IPS-18c (cell line): ENCODE results near the gene SNTB2.
"Not testable (repeated sequence)": the region's sequence is repeated elsewhere in the genome, so short reads cannot be mapped to it uniquely, and the experiment has no call there.

Experiments used
- H3K4me3 ChIP-seq: 2 replicates; pipeline ENCODE4 v1.7.0; 2013; ENCODE audit warnings: low read depth, mild to moderate bottlenecking, low read length, moderate library complexity; ENCODE audit not compliant: insufficient read depth
- H3K9me3 ChIP-seq: one replicate; pipeline ENCODE4 v1.6.1; 2013; ENCODE audit warnings: mild to moderate bottlenecking, low read length, moderate library complexity; ENCODE audit not compliant: control insufficient read depth, insufficient read depth

SNTB2 gene

GRCh38 chr16:69260019-69260418, 73.1 kb downstream of the SNTB2 start:
- Histone ChIP-seq H3K9me3 (no peaks in the 10 kb centered on the region), H3K4me3 (no peak overlapping the region)

GRCh38 chr16:69260506-69260905, 73.5 kb downstream of the SNTB2 start:
- no peaks in the 10 kb centered on the region for H3K9me3 ChIP-seq
- H3K4me3 ChIP-seq = no peak overlapping the region

DNA sequence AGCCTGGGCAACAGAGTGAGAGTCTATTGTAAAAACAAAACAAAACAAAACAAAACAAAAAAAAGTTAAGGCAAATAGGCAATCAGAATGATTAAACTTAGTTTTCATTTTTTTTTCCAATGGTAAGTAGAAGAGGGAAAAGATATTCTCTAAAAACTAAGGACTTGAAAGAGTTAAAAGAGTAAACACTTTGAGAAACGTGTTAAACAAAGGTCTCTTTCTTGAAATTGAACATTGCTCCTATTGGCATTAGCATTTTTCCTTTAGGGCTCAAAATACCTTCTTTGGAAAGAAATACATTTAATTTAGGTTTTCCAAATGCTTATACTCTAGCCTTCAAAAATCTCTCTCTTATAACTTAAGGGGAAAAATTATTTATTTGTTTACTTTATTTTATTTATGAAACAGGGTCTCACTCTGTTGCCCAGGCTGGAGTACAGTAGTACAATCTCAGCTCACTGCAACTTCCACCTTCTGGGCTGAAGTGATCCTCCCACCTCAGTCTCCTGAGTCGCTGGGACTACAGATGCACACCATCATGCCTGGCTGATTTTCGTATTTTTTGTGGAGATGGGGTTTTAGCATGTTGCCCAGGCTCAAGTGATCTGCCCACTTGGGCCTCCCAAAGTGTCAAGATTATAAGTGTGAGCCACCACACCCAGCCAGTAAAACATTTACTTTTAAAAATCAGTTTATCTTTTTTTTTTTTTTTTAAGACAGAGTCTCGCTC, 79.5 kb downstream of the SNTB2 start:
- no peaks in the 10 kb centered on the region for H3K9me3 ChIP-seq

GRCh38 chr16:69267633-69268032, 80.7 kb downstream of the SNTB2 start:
- H3K9me3 ChIP-seq = no peaks in the 10 kb centered on the region
- no peak overlapping the region for H3K4me3 ChIP-seq

More for the DNA sequence above, 79.5 kb downstream of the SNTB2 start:
- H3K4me3 ChIP-seq = no peak overlapping the region

DNA sequence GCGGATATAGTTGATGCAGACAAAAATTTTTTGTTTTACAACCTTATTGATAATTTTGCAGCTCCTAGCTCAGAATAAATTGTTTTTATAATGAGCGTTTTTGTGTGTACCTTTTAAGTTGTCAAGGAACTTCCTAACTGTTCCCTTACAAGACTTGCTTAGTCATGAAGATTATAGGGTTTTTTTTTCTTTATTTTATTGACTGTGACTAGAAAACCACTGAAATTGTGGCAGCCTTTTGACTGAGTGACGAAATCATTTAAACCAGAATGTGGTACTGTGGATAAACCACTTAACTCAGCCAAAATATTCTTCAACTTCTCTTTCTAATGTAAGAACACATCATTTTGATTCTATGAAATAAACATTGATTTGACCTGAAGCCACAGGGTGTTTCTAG, 83.4 kb downstream of the SNTB2 start:
- Histone ChIP-seq H3K4me3 (no peak overlapping the region), H3K9me3 (no peaks in the 10 kb centered on the region)

DNA sequence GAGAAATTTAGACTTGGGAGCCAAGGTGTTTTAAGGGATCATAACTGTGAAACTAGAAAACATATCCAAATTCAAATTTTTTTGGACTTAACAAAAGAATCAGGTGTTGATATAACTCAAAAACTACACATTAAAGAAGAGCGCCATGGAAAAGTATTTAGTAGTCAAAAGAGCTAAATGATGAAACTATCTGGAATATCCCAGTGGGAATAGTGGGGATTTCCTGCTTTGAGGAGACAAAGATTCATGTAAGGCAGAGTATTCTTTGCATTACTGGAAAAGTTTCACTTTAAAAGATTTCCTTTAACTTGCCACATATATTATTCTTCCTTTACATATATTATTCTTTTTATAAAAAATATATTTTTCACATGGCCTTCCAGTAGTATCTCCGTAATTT, 83.9 kb downstream of the SNTB2 start:
- no peaks in the 10 kb centered on the region for H3K9me3 ChIP-seq
- H3K4me3 ChIP-seq = no peak overlapping the region

DNA sequence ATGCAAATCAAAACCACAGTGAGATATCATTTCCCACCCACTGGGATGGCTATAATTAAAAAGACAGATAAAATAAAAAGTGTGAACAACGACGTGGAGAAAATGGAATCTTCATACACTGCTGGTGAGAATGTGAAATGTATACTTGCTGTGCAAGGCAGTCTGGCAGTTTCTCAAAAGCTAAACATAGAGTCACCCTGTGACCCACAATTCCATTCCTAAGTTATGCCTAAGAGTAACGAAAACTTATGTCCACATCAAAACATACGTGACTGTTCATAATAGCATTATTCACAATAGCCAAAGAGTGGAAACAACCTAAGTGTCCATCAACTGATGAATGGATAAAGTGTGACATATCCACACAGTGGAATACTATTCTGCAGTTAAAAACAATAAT, 86.0 kb downstream of the SNTB2 start:
- Histone ChIP-seq H3K9me3 (no peaks in the 10 kb centered on the region), H3K4me3 (no peak overlapping the region)

DNA sequence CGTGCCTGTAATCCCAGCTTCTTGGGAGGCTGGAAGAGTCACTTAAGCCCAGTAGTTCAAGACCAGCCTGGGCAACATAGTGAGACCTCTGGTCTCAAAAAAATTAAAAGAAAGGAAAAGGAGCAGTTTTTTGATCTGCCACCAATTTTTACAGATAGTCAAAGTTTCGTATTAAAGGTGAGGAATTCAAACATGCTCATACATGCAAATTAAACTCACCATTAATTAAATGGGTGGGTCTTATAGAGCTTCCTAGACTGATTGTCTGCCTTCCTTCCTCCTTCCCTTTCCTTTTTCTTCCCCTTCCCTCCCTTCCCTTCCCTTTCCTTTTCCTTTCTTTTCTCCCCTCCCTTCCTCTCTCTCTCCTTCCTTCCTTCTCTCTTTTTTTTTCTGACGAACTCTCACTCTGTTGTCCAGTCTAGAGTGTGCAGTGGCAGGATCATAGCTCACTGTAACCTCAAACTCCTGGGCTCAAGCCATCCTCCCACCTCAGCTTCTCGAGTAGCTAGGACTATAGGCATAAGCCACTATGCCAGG, 87.8 kb downstream of the SNTB2 start:
- Histone ChIP-seq H3K9me3 (no peaks in the 10 kb centered on the region), H3K4me3 (no peak overlapping the region)

- no peak overlapping the region for H3K4me3 ChIP-seq
- no peaks in the 10 kb centered on the region for H3K9me3 ChIP-seq
These were observed 89.5 kb downstream of the SNTB2 start for GRCh38 chr16:69276148-69277115.

DNA sequence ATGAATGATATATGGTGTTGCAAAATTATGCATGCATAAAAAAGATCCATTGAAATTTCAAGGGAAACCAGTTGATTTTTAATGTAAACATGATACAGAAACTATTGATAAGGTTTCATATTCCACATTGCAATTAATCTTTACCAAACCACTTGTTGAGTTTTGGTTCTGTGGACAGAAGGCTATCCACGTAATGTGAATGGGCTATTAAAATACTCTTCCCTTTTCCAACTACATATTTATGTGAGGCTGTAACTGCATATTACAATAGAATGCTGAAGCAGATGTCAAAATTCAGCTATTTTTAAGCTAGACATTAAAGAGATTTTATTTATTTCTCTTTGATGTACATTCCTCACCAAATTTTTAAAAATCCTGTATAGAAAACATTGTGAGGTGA, 90.4 kb downstream of the SNTB2 start:
- H3K9me3 ChIP-seq = no peaks in the 10 kb centered on the region
- no peak overlapping the region for H3K4me3 ChIP-seq

DNA sequence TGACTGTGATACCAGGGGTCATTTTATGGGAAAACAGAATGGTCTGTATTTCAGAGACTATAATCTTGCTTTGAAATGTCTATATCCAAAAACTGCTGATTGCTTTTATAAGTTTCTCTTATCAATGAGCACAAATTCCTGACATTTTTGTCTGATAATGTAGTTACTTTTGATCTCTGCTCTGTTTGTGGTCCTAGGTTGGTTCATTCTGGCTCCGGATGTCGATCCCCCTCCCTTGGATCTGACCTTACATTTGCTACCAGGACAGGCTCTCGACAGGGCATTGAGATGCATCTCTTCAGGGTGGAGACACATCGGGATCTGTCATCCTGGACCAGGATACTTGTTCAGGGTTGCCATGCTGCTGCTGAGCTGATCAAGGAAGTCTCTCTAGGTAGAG, 96.9 kb downstream of the SNTB2 start:
- Histone ChIP-seq H3K9me3 (no peaks in the 10 kb centered on the region), H3K4me3 (no peak overlapping the region)

- H3K4me3 ChIP-seq = no peak overlapping the region
- H3K9me3 ChIP-seq = no peaks in the 10 kb centered on the region
These were observed 98.3 kb downstream of the SNTB2 start for GRCh38 chr16:69285240-69285639.

DNA sequence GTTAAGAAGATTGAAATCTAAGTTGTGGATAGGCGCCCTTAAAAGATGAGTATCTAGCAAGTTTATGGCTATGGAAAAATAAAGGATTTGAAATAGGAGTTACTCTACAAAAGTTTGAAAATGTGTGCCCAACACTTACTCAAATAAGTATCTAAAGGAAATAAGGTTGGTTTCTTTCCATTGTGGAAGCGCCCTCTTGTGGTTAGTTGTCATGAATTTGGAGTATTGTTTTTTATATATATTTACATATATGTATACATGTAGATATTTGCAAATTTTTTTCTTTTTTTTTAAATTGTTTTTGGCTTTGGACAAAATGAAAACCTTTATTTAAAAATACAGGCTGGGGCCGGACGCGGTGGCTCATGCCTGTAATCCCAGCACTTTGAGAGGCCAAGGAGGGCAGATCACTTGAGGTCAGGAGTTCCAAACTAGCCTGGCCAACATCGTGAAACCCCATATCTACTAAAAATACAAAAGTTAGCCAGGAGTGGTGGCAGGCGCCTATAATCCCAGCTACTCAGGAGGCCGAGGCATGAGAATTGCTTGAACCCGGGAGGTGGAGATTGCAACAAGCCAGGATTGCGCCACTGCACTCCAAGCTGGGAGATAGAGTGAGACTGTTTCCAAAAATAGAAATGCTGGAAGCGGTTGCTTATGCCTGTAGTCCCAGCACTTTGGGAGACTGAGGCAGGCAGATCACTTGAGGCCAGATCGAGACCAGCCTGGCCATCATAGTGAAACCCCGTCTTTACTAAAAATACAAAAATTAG, 100.2 kb downstream of the SNTB2 start:
- H3K9me3 ChIP-seq = no peaks in the 10 kb centered on the region
- H3K4me3 ChIP-seq = no peak overlapping the region

DNA sequence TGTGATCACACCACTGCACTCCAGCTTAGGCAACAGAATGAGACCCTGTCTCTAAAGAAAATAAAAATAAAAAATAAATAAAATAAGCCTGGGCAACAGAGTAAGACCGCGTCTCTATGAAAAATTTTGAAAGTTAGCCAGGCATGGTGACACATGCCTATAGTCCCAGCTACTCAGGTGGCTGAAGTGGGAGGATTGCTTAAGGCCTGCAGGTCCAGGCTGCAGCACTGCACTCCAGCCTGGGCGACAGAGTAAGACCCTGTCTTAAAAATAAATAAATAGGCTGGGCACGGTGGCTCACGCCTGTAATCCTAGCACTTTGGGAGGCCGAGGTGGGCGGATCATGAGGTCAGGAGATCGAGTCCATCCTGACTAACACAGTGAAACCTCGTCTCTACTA, 104.7 kb downstream of the SNTB2 start:
- not testable (repeated sequence) for H3K9me3 ChIP-seq, H3K4me3 ChIP-seq

GRCh38 chr16:69293401-69293800, 106.4 kb downstream of the SNTB2 start:
- Histone ChIP-seq H3K9me3 (peaks cover 2% of the 10 kb centered on the region), H3K4me3 (no peak overlapping the region)

DNA sequence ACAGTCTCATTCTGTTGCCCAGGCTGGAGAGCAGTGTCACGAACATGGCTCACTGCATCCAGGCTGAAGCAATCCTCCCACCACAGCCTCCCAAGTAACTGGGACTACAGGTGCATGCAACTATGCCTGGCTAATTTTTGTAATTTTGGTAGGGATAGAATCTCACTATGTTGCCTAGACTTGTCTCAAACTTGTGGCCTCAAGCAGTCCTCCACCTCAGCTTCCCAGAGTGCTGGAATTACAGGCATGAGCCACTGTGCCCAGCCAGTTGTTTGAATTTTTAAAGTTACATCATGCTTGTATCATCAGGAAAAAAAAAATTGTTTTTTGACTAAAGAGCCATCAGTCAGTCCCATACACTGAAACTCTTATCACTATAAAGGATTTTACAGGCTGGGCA, 107.1 kb downstream of the SNTB2 start:
- Histone ChIP-seq H3K9me3 (peaks cover 2% of the 10 kb centered on the region), H3K4me3 (no peak overlapping the region)

DNA sequence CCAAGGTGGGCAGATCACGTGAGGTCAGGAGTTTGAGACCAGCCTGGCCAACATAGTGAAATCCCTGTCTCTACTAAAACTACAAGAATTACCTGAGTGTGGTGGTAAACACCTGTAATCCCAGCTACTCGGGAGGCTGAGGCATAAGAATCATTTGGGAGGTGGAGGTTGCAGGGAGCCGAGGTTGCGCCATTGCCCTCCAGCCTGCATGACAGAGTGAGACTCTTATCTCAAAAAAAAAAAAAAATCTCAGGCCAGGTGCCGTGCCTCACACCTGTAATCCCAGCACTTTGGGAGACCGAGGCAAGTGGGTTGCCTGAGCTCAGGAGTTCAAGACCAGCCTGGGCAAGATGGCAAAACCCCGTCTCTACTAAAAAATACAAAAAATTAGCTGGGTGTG, 109.8 kb downstream of the SNTB2 start:
- not testable (repeated sequence) for H3K9me3 ChIP-seq, H3K4me3 ChIP-seq
